HG03520 (cell line): ENCODE results near the gene RGS3.
"Not testable (repeated sequence)": the region's sequence is repeated elsewhere in the genome, so short reads cannot be mapped to it uniquely, and the experiment has no call there.

ENCODE experiments used
- ATAC-seq: cut with Tn5 transposase; IDR thresholded peaks from one replicate; pipeline ENCODE4 v1.9.1; 2021; ENCODE audit warnings: mild to moderate bottlenecking, moderate library complexity; ENCODE audit not compliant: unreplicated experiment

Gene RGS3

GRCh38 chr9:113486327-113486726 is 22.8 kb downstream of the RGS3 start:
- ATAC-seq: no peak

- ATAC-seq: no peak
Measured at GRCh38 chr9:113488071-113488470, 24.5 kb downstream of the RGS3 start.

DNA sequence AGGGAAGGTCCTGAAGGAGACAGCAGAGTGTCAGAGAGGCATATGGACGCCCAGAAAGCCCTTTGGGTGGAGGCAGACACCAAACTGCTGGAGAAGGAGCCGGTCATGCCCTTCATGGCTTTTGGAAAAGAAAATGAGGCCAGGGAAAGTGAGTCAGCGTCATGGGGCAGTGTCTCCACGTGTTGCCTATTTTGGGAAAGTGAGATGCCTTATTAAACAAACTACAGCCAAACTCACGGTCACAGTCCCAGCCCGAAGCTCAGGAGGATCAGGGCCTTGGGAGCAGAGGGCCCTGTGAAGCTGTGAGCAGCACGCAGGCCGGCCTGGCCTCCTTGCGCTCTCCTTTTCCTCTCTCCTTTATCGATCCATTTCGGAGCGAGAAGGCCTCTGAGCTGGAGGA is 25.0 kb downstream of the RGS3 start:
- no peak for ATAC-seq

- not testable (repeated sequence) for ATAC-seq
Measured at GRCh38 chr9:113491147-113491546, 27.6 kb downstream of the RGS3 start.

GRCh38 chr9:113492343-113493202 is 29.0 kb downstream of the RGS3 start:
- ATAC-seq: no peak

GRCh38 chr9:113493203-113493520 is 29.6 kb downstream of the RGS3 start:
- ATAC-seq: no peak

DNA sequence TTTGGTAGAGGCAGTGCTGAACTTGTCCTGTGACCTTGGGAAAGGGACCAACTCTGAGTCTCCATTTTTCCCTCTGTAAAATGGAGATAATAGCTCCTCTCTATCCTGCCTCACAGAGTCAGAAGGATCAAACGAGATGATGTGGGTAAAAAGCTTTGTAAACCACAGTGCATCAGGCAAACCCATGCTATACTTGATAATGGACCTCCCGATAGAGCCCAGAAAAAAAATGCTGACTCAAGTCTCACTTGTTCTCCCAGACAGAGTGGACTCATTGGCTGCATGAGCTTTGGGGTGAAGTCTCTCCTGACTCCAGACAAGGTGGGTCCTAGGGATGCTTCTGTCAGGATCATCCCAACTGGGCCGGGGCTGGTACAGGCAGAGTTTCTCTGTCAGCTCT is 32.0 kb downstream of the RGS3 start:
- no peak for ATAC-seq

DNA sequence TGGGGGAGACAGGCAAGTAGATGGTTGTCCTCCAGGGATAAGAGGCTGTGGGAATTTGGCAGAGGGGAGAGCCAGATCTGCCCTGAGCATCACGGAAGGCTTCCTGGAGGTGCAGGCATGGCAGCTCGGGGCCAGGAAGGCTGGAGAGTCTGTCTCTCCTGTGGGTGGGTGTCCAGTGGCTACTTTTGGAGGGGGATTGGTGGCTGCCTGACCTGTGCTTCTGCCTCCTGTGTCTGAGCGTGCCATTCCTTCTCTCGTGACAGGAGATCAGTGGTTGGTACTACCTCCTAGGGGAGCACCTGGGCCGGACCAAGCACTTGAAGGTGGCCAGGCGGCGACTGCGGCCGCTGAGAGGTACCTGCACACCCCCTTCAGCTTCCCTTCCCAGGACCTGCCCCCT is 33.5 kb downstream of the RGS3 start:
- no peak for ATAC-seq

DNA sequence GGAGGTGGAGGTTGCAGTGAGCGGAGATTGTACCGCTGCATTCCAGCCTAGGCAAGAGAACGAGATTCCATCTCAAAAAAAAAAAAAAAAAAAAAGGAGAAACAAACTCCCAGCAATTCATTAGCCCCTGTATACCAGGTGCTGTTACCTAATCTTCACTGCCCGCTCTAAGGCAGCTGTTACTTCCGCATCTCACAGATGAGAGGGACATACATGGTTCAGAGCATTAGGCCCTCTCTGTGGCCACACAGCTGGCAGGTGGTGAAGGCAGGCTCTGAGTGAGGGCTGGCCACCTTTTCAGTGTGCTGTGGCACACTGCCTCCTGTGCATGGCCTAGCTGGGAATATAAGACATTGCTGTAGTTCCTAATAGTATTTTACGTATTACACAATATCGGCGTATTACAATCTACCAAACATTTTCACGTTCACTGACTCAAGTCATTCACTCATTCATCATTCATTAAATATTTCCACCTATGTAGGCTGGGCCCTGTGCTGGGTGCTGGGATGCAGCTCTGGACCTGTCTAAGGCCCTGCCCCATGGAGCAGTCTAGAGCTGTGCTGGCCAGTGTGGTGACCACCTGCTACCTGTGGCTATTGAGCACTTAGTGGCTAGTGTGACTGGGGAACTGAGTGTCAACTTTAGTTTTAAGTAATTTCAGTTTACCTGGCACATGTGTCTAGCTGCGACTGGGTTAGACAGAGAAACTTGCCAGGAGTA is 35.8 kb downstream of the RGS3 start:
- no peak for ATAC-seq

DNA sequence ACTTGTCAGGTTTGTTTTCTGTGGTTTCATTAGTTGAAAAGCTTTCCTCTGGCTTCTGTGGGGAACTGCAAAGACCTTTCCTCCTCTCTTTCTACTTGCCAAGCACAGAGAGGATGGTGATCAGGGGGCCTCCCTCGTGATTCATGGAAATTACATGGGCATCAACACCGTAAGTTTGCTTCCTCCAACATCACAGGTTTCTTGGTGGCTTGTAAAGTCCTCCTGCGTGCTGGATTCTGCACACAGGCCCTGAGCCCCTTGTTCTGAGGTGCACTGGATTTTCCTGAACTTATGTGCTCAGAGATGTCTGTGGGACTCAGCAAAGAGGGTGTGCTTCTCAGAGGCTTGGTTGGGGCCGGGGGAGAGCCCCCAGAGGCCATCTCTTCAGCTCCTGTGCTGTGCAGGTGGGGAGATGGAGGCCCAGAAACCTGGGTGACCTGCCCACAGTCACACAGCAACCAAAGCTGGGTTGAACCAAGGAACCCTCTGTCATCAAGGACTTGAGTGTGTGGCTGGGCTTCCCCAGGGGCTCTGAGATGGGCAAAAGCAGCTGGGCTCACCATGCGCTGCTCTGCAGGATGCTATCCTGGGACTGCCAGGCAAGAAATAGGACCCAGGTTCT is 36.5 kb downstream of the RGS3 start:
- ATAC-seq: no peak

DNA sequence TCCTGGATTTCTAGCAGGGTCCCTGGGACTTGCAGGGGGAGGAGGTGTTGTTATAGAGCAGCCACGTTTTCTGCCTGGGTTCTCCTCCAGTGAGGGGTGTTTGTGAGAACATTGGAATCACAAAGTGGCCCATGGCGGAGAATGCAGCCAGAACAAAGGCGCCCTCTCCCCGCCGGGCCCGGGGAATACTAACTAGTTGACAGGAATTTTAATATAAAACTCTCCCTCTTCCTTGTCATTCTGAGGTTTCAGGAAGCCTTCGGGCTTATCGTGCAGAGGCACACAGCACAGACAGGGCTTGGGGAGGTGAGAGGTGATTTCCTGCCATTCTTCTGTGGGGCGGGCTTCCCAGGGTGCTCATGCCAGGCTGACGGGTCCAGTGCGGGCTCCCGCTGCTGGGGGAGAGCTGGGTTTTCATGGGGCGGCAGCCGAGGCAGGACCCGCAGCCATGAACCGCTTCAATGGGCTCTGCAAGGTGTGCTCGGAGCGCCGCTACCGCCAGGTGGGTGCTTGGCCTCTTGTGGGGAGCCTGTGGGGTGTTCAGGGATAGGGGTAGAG is 37.7 kb downstream of the RGS3 start:
- ATAC-seq: no peak

GRCh38 chr9:113501852-113502251 is 38.3 kb downstream of the RGS3 start:
- ATAC-seq: no peak

DNA sequence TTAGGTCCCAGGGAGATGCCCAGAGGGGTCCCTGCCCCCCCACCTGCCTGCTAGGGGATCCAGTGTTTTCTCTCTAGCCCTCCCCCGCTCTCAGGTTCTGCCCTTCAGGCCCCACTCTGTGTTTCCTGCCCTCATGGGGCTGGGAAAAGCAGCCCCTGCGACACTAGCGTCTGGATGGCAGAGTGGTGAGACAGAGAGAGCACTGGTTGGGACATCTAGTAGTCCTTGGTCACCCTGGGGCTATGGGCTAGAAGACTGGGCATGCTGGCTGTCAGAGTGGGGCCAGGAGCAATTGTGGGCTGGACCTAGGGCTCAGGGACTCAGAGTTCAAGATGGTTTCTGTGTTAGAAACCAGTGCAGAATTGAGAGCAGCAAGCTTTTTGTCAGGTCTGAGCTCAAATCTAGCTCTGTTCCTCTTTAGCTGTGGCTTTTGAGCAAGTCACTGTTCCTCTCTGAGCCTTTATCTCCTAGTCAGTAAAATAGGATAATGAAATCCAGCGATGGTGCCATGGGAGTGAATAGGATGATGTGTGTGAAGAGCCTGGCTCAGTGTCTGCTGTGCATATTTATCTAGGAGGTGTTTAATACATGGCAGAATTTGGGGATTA is 39.0 kb downstream of the RGS3 start:
- no peak for ATAC-seq

GRCh38 chr9:113503131-113503541 is 39.6 kb downstream of the RGS3 start:
- ATAC-seq: no peak

DNA sequence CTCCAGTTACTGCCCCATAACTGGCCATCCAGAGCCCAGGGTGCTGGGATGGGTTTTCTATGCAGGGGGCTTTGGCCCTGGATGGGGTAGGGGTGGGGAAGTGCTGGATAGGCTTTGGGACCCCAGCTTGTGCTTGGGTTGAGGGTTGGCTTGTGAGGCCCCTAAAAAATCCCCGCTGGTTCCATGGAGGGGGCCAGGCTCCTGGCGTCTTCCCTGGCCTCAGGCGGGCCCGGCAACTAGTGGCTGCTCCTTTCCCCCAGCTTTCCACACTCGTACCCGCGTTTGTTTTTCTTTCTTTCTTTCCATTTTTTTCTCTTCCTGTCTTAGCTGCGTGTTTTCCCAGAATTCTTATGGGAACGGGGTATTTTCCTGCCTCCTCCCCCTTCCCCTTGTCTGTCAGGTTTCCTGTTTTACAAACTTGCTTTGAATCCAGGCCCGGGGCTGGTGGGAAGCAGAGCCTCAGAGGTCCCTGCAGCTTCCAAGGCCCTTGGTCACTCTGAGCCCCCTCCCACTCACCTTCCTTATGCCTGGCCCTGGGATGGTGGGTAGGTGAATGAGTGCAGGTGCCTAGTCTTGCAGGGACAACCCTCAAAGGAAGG is 40.2 kb downstream of the RGS3 start:
- ATAC-seq: no peak

DNA sequence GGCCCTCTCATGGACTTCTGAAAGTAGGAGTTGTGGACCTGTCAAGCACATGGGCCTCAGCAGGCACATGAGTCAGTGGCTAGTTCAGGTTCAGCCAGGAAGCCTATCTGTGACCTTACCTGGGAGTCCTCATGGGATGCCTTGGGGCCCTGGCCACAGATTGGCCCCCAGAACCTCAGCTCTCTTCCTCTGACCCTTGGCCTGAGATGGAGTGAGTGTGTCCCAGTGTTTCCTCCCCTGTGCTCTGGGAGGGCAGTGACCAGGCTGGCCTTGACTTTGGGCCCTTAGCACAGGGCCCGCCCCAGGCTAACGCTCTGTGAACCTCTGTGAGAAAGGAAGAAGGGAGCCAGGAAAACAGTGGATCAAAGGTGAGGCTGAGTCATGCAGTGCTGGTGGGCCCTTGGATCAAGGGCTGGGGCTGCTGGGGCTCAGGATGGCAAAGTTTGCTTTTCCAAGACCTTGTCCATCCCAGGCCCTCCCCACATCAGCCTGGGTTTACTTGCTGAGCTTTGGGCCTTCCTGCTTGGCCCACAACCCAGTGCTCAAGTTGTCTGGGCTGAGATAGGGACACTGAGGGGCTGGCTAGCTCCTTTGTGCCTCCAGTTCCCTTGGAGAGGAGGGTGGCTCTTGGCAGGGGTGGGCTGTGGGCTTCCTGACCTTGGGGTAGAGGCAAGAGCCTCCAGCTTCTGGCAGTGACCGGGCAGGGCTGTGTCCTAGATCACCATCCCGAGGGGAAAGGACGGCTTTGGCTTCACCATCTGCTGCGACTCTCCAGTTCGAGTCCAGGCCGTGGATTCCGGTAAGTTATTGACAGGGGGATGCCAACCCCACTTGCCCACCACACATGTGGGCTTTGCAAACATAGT is 41.4 kb downstream of the RGS3 start:
- no peak for ATAC-seq

DNA sequence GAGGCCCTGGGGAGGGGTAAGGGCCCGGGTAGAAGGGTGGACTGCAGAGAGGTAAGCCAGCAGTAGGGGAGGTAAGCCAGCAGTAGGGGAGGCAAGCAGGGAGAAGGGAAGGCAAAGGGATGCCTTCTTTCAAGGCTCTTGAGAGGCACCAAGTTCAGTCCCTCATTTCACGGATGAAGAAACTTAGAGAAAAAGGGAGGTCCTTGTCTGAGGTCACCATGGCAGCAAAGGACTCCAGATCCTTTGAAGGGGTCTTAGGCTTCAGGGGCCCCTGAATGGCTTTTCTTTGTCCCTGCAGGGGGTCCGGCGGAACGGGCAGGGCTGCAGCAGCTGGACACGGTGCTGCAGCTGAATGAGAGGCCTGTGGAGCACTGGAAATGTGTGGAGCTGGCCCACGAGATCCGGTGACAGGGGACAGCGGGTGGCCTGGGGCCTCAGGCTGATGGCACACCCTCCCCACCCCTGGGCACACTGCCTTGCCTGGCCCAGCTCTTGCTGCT is 42.6 kb downstream of the RGS3 start:
- ATAC-seq: no peak

GRCh38 chr9:113507256-113507655 is 43.7 kb downstream of the RGS3 start:
- no peak for ATAC-seq

- no peak for ATAC-seq
Measured at GRCh38 chr9:113508111-113508749, 44.7 kb downstream of the RGS3 start.
